H9 (cell line): ENCODE measurements around the gene SLC22A12. TPM values are rescaled to one million over a fixed set of nuclear protein-coding genes. Genes with fewer than 3 reads are reported as not detected.

Source experiments
- DNase-seq: peaks from one replicate; pipeline ENCODE4 v3.0.0-alpha.2; 2017
- H2AFZ ChIP-seq: one replicate; pipeline ENCODE4 v1.6.1; 2013; ENCODE audit warnings: mild to moderate bottlenecking, low read length, control low read depth, moderate library complexity
- H2AK5ac ChIP-seq: 2 replicates; pipeline ENCODE4 v1.6.1; 2013; ENCODE audit warnings: low read length, control low read depth, mixed read lengths; ENCODE audit not compliant: insufficient read length
- H2BK120ac ChIP-seq: one replicate; pipeline ENCODE4 v1.6.1; 2013; ENCODE audit warnings: low read depth, mild to moderate bottlenecking, low read length, control low read depth, inconsistent platforms; ENCODE audit not compliant: poor library complexity, severe bottlenecking
- H2BK12ac ChIP-seq: 2 replicates; pipeline ENCODE4 v1.6.1; 2013; ENCODE audit warnings: low read length, control low read depth, mixed read lengths, low read depth; ENCODE audit not compliant: insufficient read length
- H2BK15ac ChIP-seq: 2 replicates; pipeline ENCODE4 v1.6.1; 2013; ENCODE audit warnings: low read depth, low read length, control low read depth
- H2BK20ac ChIP-seq: one replicate; pipeline ENCODE4 v1.6.1; 2013; ENCODE audit warnings: low read depth, mild to moderate bottlenecking, low read length, control low read depth, inconsistent platforms; ENCODE audit not compliant: poor library complexity, severe bottlenecking
- H2BK5ac ChIP-seq: 2 replicates; pipeline ENCODE4 v1.6.1; 2013; ENCODE audit warnings: low read length, control low read depth, mixed read lengths; ENCODE audit not compliant: insufficient read length
- H3K14ac ChIP-seq: 2 replicates; pipeline ENCODE4 v1.6.1; 2013; ENCODE audit warnings: low read length, control low read depth; ENCODE audit not compliant: insufficient read depth
- H3K18ac ChIP-seq: 2 replicates; pipeline ENCODE4 v1.6.1; 2013; ENCODE audit warnings: low read depth, mild to moderate bottlenecking, mixed read lengths, low read length, control low read depth; ENCODE audit not compliant: insufficient read length
- H3K23ac ChIP-seq: 2 replicates; pipeline ENCODE4 v1.6.1; 2013; ENCODE audit warnings: low read length, control low read depth, mixed read lengths, low read depth; ENCODE audit not compliant: insufficient read length
- H3K23me2 ChIP-seq: 2 replicates; pipeline ENCODE4 v1.6.1; 2013; ENCODE audit warnings: low read depth, mild to moderate bottlenecking, mixed read lengths, low read length, control low read depth; ENCODE audit not compliant: insufficient read length, poor library complexity, severe bottlenecking
- H3K27ac ChIP-seq: 2 replicates; pipeline ENCODE4 v1.5.1; 2013; ENCODE audit warnings: low read length, control low read depth, mixed read lengths, low read depth; ENCODE audit not compliant: insufficient read length
- H3K27me3 ChIP-seq: 2 replicates; pipeline ENCODE4 v1.6.1; 2013; ENCODE audit warnings: low read length, control low read depth, inconsistent platforms; ENCODE audit not compliant: insufficient read depth
- H3K4ac ChIP-seq: 2 replicates; pipeline ENCODE4 v1.6.1; 2013; ENCODE audit warnings: low read depth, mild to moderate bottlenecking, control low read depth, inconsistent platforms, low read length, moderate library complexity
- H3K4me1 ChIP-seq: 2 replicates; pipeline ENCODE4 v1.6.1; 2013; ENCODE audit warnings: low read length, control low read depth, inconsistent platforms; ENCODE audit not compliant: insufficient read depth
- H3K4me2 ChIP-seq: 2 replicates; pipeline ENCODE4 v1.6.1; 2013; ENCODE audit warnings: low read length, control low read depth, mixed read lengths; ENCODE audit not compliant: insufficient read length, insufficient read depth
- H3K56ac ChIP-seq: 2 replicates; pipeline ENCODE4 v1.6.1; 2013; ENCODE audit warnings: low read depth, mild to moderate bottlenecking, mixed read lengths, low read length, control low read depth; ENCODE audit not compliant: insufficient read length
- H3K79me1 ChIP-seq: 2 replicates; pipeline ENCODE4 v1.6.1; 2013; ENCODE audit warnings: low read depth, mild to moderate bottlenecking, moderate library complexity, low read length, control low read depth, inconsistent platforms; ENCODE audit not compliant: insufficient read depth, poor library complexity, severe bottlenecking
- H3K79me2 ChIP-seq: 2 replicates; pipeline ENCODE4 v1.6.1; 2013; ENCODE audit warnings: low read length, control low read depth, inconsistent platforms; ENCODE audit not compliant: insufficient read depth
- H3K9ac ChIP-seq: 2 replicates; pipeline ENCODE4 v1.6.1; 2013; ENCODE audit warnings: low read length, control low read depth, mixed read lengths; ENCODE audit not compliant: insufficient read length; ENCODE audit errors: extremely low read depth
- H3K9me3 ChIP-seq: one replicate; pipeline ENCODE4 v1.6.1; 2013; ENCODE audit warnings: low read depth, low read length, inconsistent platforms; ENCODE audit not compliant: control insufficient read depth
- H3T11ph ChIP-seq: one replicate; pipeline ENCODE4 v1.6.1; 2013; ENCODE audit warnings: mild to moderate bottlenecking, low read length, control low read depth, inconsistent platforms
- H4K20me1 ChIP-seq: one replicate; pipeline ENCODE4 v1.6.1; 2013; ENCODE audit not compliant: control insufficient read depth, insufficient read length, insufficient read depth
- H4K5ac ChIP-seq: 2 replicates; pipeline ENCODE4 v1.6.1; 2013; ENCODE audit warnings: low read depth, mild to moderate bottlenecking, mixed read lengths, low read length, control low read depth; ENCODE audit not compliant: insufficient read length
- H4K8ac ChIP-seq: replicated peaks from 2 replicates; pipeline ENCODE4 v1.6.1; 2013; ENCODE audit warnings: low read length, control low read depth, mixed read lengths, low read depth; ENCODE audit not compliant: insufficient read length
- H4K91ac ChIP-seq: 2 replicates; pipeline ENCODE4 v1.6.1; 2013; ENCODE audit warnings: low read depth, mild to moderate bottlenecking, moderate library complexity, mixed read lengths, low read length, control low read depth; ENCODE audit not compliant: insufficient read length
- H3K27ac Mint-ChIP-seq, 3 experiments: 2 replicates in 2 of 3; 3 replicates in 1 of 3; pipeline ENCODE4 v1.8.0; 2020 to 2021; ENCODE audit warnings: mixed read lengths in 3 of 3, mild to moderate bottlenecking in 1 of 3, moderate library complexity in 1 of 3
- H3K27me3 Mint-ChIP-seq: 2 replicates; pipeline ENCODE4 v1.8.0; 2021; ENCODE audit warnings: low read depth, mild to moderate bottlenecking, moderate library complexity, mixed read lengths
- H3K36me3 Mint-ChIP-seq, 3 experiments: 2 replicates in 2 of 3; 3 replicates in 1 of 3; pipeline ENCODE4 v1.8.0; 2020 to 2021; ENCODE audit warnings: low read depth in 3 of 3, mixed read lengths in 3 of 3; ENCODE audit not compliant: insufficient read depth in 1 of 3
- H3K4me1 Mint-ChIP-seq, 2 experiments: 2 replicates each; pipeline ENCODE4 v1.8.0; 2020; ENCODE audit warnings: mixed read lengths in 2 of 2
- H3K4me3 Mint-ChIP-seq, 2 experiments: 2 replicates in 1 of 2; 3 replicates in 1 of 2; pipeline ENCODE4 v1.8.0; 2020 to 2021; ENCODE audit warnings: mild to moderate bottlenecking in 2 of 2, mixed read lengths in 2 of 2, moderate library complexity in 1 of 2
- H3K9me3 Mint-ChIP-seq, 2 experiments: 2 replicates in 1 of 2; 3 replicates in 1 of 2; pipeline ENCODE4 v1.8.0; 2020; ENCODE audit warnings: mild to moderate bottlenecking in 2 of 2, mixed read lengths in 2 of 2, moderate library complexity in 1 of 2
- WGBS: extraction: QIAGEN DNeasy Blood & Tissue Kit; methylation state at CpG from one replicate; pipeline ENCODE4 v1.1.7; 2013; ENCODE audit warnings: missing lambda C conversion rate, low lambda C conversion rate, mixed read lengths; ENCODE audit not compliant: insufficient read length; ENCODE audit errors: extremely low coverage; 5-methylcytosine and 5-hydroxymethylcytosine counted together
- total RNA-seq: library from RNA; stranded (reverse); gene quantifications from 2 replicates; pipeline ENCODE4 v1.2.1, GENCODE V29; 2021
- TF ChIP-seq, protein P1 (sequence below): fragments of 200-600 bp; sonication (generic); conservative IDR thresholded peaks from 3 replicates; pipeline ENCODE4 v1.8.0; 2021; ENCODE audit warnings: antibody characterized with exemption, mild to moderate bottlenecking

SLC22A12 gene
- total RNA-seq, 1 experiment from 2014 or later: not detected

DNA sequence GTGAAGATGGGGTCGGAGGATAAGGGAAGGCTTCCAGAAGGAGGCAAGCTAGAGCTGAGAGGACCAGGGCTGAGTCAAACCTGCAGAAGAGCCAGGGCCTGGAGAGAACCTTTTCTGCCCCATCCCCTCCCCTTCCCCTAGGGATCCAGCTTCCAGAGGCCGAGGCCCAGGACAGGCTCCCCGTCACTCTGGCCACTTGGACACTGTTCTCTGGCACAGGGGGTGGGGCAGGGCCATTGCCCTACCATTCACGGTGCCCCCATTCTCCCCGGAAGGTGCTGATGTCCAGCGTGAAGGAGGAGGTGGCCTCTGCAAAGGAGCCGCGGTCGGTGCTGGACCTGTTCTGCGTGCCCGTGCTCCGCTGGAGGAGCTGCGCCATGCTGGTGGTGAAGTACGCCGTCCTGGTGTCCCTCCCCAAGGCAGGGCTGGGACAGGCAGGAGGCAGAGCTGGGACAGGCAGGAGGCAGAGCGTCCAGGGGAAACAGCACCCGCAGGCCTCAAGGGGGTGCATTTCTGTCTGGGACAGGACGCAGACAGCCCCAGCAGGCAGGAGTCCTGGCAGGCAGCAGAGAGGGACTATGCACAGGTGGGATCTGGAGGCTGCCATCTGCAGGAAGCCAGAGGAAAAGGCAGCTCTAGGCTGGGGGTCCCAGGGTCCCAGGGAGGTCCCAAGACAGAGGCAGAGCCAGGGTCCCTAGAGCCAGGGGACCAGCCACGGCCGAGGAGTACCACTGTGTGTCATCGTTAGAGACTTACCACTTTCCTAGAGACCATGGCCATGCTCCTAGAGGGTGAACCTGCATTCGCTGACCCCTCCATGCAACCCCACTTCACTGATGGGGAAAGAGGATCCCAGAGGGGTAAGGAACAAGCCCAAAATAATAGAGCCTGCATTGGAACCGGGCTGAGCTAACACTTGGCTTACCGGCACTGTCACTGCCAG lies 25.8 kb upstream of the SLC22A12 start:
- H2AK5ac ChIP-seq: no peak overlapping the region
- H3K79me1 ChIP-seq: no peaks in the 10 kb centered on the region
- H4K20me1 ChIP-seq: no peaks in the 10 kb centered on the region
- WGBS: no CpG with 5 or more reads among the region's 24 CpGs
- H4K5ac ChIP-seq: no peak overlapping the region
- H3K14ac ChIP-seq: no peak overlapping the region; the same call in 1 of the 2 replicates
- H3K27me3 ChIP-seq: no peaks in the 10 kb centered on the region
- no peak overlapping the region for H2AFZ ChIP-seq
- TF ChIP-seq, protein P1, sequence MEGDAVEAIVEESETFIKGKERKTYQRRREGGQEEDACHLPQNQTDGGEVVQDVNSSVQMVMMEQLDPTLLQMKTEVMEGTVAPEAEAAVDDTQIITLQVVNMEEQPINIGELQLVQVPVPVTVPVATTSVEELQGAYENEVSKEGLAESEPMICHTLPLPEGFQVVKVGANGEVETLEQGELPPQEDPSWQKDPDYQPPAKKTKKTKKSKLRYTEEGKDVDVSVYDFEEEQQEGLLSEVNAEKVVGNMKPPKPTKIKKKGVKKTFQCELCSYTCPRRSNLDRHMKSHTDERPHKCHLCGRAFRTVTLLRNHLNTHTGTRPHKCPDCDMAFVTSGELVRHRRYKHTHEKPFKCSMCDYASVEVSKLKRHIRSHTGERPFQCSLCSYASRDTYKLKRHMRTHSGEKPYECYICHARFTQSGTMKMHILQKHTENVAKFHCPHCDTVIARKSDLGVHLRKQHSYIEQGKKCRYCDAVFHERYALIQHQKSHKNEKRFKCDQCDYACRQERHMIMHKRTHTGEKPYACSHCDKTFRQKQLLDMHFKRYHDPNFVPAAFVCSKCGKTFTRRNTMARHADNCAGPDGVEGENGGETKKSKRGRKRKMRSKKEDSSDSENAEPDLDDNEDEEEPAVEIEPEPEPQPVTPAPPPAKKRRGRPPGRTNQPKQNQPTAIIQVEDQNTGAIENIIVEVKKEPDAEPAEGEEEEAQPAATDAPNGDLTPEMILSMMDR: peak; percentile 74
- H4K8ac ChIP-seq: no peak overlapping the region
- Mint-ChIP-seq H3K9me3 (no peaks in the 10 kb centered on the region), H3K4me3 (no peak overlapping the region), H3K27me3 (peaks cover 5% of the 10 kb centered on the region), H3K36me3 (no peaks in the 10 kb centered on the region; a peak in 1 of 7 replicates), H3K27ac (peak overlapping the region in 2 of 3 experiments; percentile 77 to 87; a peak in 2 of 7 replicates), H3K4me1 (peaks cover 25 to 32% of the 10 kb centered on the region in 2 experiments)
- no peak overlapping the region for H3K23ac ChIP-seq
- H3K18ac ChIP-seq: no peak overlapping the region
- H3K56ac ChIP-seq: no peak overlapping the region
- H2BK120ac ChIP-seq: no peak overlapping the region
- H3K9me3 ChIP-seq: no peaks in the 10 kb centered on the region
- H2BK5ac ChIP-seq: no peak overlapping the region
- no peaks in the 10 kb centered on the region; the same call in 1 of the 2 replicates for H3K4me1 ChIP-seq
- H3K79me2 ChIP-seq: no peaks in the 10 kb centered on the region
- no peak overlapping the region for H3K9ac ChIP-seq
- H3K4ac ChIP-seq: no peak overlapping the region
- H3K4me2 ChIP-seq: no peak overlapping the region
- no peak overlapping the region for H3K27ac ChIP-seq
- H3K23me2 ChIP-seq: peaks cover 5% of the 10 kb centered on the region
- no peak overlapping the region for H2BK15ac ChIP-seq
- no peak overlapping the region for H2BK12ac ChIP-seq
- no peak overlapping the region for H4K91ac ChIP-seq
- peak; percentile 91 for DNase-seq
- H2BK20ac ChIP-seq: no peak overlapping the region
- H3T11ph ChIP-seq: no peak overlapping the region
